ENCODE results near the gene MAP1LC3C.

DNA sequence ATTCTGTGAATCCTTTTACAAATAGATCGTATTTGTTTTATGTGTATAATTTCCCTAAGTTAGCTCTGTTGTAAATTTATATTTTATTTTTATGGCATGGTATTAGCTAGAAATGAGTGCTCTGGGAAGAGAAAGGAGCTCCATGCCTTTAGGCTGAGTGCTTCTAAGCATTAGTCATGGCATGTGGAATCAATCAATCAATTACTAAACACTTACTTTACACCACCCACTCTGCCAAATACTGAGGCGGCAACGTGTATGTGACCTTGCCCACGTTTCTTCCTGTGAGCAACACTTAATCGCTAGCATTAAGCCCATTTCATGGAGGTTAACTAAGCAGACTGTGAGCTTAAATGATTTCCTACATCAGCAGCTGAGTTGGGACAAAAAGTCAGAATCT lies 48.5 kb downstream of the MAP1LC3C start:
- TF ChIP-seq, protein P1, sequence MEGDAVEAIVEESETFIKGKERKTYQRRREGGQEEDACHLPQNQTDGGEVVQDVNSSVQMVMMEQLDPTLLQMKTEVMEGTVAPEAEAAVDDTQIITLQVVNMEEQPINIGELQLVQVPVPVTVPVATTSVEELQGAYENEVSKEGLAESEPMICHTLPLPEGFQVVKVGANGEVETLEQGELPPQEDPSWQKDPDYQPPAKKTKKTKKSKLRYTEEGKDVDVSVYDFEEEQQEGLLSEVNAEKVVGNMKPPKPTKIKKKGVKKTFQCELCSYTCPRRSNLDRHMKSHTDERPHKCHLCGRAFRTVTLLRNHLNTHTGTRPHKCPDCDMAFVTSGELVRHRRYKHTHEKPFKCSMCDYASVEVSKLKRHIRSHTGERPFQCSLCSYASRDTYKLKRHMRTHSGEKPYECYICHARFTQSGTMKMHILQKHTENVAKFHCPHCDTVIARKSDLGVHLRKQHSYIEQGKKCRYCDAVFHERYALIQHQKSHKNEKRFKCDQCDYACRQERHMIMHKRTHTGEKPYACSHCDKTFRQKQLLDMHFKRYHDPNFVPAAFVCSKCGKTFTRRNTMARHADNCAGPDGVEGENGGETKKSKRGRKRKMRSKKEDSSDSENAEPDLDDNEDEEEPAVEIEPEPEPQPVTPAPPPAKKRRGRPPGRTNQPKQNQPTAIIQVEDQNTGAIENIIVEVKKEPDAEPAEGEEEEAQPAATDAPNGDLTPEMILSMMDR (IDR thresholded peaks at IDR 0.05) = no peak
- no peak for TF ChIP-seq POLR2A (IDR thresholded peaks at IDR 0.05)
